GM19099 (cell line): ENCODE measurements around the gene KDM4B.

Source experiments
- POLR2A ChIP-seq: IDR thresholded peaks from 3 replicates; pipeline ENCODE4 v1.6.1; 2011; ENCODE audit warnings: low read depth; ENCODE audit not compliant: insufficient read length; ENCODE audit errors: extremely low read depth

Gene KDM4B

GRCh38 chr19:5031231-5032100, 62.6 kb downstream of the KDM4B start:
- no peak for TF ChIP-seq POLR2A

GRCh38 chr19:5032101-5032967, 63.4 kb downstream of the KDM4B start:
- TF ChIP-seq POLR2A, result no peak

- no peak for TF ChIP-seq POLR2A
Measured at GRCh38 chr19:5035105-5035761, 66.3 kb downstream of the KDM4B start.

- no peak for TF ChIP-seq POLR2A
Measured at GRCh38 chr19:5035793-5036697, 67.1 kb downstream of the KDM4B start.

- no peak for TF ChIP-seq POLR2A
Measured at GRCh38 chr19:5036698-5037563, 68.0 kb downstream of the KDM4B start.

GRCh38 chr19:5037936-5038335, 69.0 kb downstream of the KDM4B start:
- no peak for TF ChIP-seq POLR2A

GRCh38 chr19:5038631-5039271, 69.8 kb downstream of the KDM4B start:
- TF ChIP-seq POLR2A, result no peak

- no peak for TF ChIP-seq POLR2A
Measured at GRCh38 chr19:5039642-5040543, 71.0 kb downstream of the KDM4B start.

GRCh38 chr19:5040544-5041167, 71.7 kb downstream of the KDM4B start:
- no peak for TF ChIP-seq POLR2A

GRCh38 chr19:5041168-5041912, 72.4 kb downstream of the KDM4B start:
- TF ChIP-seq POLR2A, result no peak

- no peak for TF ChIP-seq POLR2A
Measured at GRCh38 chr19:5041913-5042187, 72.9 kb downstream of the KDM4B start.
